Left kidney (tissue), 8 donors: ENCODE data around the gene TAS1R2. TPM values are rescaled to one million over a fixed set of nuclear protein-coding genes. Genes with fewer than 3 reads are reported as not detected.
"Not testable (repeated sequence)": the region's sequence is repeated elsewhere in the genome, so short reads cannot be mapped to it uniquely, and the experiment has no call there.

Experiments used
- DNase-seq: peaks from one replicate; pipeline ENCODE4 v3.0.0-alpha.2; 2013
- long read RNA-seq, 8 donors: transcript quantifications; one replicate each; lab custom pipeline, GENCODE V29; 2026
- polyA plus RNA-seq: library from polyadenylated mRNA; unstranded; fragments of 120-200 nt; gene quantifications from one replicate; pipeline ENCODE4 v1.2.1, GENCODE V29; 2013; ENCODE audit not compliant: insufficient read length

The TAS1R2 gene
- not detected for polyA plus RNA-seq
- long read RNA-seq, donor 1: 0 reads
- long read RNA-seq, donor 2: 0 reads
- long read RNA-seq, donor 3: 0 reads
- long read RNA-seq, donor 4: 0 reads
- long read RNA-seq, donor 5: 0 reads
- long read RNA-seq, donor 6: 0 reads
- long read RNA-seq, donor 7: 0 reads
- long read RNA-seq, donor 8: 0 reads

GRCh38 chr1:18859560-18859959 is at the start of gene TAS1R2:
Gene TAS1R2, minus strand, starts transcription at chr1:18859660. Its CDS starts 0 bp downstream, at chr1:18859660.
- no peak for DNase-seq

DNA sequence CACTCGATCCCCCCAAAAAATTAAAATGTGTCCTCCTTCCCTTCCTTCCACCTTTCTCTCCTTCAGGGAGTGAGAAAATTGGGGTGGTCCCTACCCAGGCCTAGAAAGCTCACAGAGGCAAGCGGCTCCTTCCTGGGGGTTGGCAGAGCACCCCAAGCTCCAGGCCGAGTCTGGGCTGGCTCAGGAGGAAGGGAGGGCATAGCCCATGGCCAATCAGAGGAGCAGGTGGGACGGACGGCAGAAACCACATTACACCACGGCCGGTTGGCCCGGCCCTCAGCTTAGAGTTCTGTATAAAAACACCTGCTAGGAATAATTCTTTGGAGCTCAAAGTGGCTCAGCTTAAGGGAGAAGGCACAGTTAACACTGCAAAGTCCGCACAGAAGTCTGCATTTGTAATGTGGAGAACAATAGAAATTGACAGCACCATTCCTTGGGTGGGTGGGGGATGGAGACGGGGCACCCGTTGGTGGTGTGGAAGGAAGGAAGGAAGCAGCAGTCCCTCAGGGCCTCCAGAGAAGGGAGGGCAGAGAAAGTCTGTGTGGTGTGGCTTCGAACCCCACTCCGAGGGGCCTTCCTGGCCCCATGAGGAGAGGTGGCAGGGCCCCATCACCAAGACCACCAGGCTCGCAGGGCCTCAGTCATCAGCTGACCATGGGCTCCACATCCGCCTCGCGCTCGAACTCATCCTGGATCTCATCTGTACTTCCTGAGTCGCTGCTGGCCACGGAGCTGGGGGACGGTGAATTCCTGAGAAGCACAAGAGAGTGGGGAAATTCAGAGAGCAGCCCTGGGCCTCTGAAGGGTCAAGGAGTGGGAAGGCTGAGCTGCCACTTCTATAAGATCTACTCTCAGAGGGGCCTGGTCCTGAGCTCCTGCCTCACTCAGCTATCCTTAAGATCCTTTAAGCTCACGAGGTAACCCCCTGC is 48.7 kb upstream of the TAS1R2 start:
- no peak for DNase-seq

DNA sequence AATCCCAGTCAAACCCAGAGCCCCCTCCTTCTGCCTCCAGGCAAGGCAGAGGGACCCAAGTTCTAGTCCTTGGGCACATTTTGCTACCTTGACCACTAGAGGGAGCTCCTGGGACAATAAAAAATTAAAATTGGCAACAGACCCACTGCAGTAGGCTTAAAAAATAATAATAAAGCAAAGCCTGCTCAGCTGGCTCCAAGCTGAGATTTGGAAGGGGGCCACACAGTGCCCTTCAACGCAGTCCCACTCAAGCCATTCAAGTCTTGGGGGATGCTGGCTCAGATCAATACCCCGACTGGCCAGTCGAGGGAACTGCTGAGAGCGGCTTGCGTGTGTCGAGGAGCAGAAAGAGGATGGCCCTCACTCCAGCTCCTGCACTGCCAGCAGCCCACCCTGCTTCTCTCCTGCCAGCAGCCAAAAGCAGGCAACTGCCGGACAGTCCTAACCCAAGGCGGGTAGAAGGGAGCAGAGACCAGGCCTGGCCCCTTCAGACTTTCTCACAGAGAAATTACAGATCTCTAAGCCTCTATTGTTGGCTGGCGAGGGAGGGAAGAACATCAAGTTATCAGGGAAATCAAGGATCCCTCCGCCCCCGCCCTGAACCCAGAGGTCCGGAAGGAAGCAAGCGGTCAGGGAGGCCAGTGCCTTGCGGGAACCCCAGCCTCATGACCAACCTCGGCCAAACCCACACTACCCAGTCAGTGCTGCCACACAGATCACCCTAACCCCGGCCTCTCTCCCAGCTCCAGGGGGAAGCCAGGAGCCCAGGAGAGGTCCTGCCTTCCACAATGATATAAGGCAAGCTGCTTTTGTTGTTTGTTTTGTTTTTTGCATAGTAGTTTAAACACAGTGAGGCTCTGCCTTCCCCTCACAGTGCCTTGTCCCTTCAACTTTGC is 47.8 kb upstream of the TAS1R2 start:
- DNase-seq: no peak

DNA sequence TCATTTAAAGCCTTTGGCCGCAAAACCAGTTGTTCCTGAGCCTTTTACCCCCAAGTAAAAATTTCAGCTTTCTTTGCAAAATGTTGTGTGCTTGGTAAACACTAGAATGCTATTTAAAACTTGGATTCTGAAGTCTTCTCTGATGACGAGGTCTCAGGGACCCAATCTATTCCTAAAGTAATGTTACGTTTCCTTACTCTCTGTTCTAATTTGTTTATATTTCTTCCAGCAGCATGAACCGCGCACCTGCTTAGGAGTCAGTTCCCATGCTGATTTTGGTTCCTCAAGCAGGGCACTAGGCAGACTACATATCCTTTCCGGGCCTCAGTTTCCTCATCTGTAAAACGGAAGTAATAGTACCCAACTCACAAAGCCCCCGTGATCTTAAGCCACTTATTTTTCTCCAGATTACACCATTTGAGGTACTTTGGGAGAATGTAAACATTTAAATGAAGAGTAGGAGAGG is 43.9 kb upstream of the TAS1R2 start:
- DNase-seq: no peak

DNA sequence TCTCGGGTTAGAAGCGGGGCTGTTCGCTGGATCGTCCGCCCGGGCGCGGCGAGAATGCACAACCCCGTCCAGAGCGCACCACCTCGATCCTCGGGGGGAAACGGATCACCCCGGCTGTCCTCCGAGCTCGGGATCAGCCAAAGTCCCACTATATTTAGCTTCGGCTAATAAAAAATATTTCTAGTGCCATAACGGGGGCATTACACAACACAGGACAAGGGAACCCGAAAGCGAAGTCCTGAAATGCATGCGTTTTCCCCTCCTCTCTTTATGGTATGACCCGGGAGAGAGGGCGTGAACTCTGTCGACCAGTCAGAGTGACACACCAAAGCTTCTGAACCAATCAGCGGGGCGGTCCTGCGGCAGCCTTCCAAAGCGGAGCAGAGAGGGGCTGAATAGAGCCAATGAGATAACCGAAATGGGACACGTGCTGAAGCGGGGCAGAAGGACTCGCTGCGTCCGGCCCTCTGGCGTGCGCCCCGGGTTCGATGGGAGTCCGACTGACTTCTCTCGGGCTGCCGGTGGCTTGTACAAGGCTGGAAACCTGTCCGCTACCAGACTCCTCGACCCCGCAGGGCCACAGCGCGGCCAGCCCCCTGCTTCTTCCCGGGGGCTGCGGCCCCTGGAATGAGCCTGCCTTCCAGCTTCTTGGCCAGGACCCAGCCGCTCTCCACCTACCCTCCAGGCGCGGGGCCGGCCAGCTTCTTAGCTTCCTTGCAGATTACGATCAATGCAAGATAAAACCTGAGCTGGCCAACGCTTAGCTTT is 43.2 kb upstream of the TAS1R2 start, which contains the start of gene ALDH4A1:
Gene ALDH4A1, minus strand, starts transcription at position 33 of the 768 bp plus-strand sequence. Its CDS starts 32 bp downstream, at position 1.
- DNase-seq: peak; percentile 97

DNA sequence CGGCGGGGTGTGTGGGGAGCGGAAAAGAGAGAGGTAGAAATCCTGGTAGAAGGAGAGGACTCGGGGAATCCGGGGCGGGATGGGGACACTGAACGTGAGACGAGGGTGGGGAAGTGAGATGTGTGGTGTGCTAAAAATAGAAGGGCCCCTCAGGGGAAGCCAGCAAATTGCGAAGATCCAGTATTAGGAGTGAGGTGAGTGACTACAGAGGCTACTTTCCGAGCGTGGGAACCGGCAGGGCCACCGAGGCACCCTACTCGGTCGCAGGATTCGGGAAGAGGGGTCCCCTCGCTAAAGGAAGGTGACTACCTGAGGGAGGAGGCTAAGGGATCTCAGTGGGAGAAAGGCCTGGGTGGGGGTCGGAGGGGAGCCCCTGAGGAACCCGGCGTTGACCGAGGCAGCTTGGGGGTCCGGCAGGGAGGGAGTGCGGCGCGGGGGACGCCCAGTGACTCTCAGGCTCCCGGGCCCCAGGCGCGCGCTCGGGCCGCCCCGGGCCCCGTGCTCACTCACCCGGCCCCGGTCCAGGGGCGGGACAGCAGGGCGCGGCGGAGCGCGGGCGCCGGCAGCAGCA is 42.6 kb upstream of the TAS1R2 start:
- DNase-seq: no peak

GRCh38 chr1:18901147-18901951 is 41.9 kb upstream of the TAS1R2 start:
- no peak for DNase-seq

DNA sequence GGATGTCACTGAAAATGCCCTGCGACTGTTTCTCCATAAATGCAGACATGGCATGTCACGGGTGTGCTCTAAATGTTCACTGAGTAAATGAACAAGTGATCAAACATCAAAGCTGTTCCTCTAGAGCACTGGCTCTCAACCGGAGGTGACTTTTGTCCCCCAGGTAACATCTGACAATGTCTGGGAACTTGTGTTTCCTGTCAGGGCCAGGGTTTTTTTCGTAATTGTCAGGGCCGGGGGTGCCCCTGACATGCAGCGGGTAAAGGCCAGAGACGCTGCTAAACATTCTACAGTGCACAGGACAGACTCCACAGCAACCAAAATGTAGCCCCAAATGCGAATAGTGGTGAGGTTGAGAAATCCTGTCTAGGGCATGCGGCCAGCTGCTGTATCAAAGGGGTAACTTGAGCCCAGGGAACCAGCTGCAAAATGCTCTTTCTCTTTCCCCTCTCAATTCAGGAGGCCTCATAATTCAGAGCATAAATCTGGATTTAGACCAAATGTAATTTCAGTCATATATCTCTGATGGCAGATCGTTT is 40.9 kb upstream of the TAS1R2 start:
- DNase-seq: no peak

DNA sequence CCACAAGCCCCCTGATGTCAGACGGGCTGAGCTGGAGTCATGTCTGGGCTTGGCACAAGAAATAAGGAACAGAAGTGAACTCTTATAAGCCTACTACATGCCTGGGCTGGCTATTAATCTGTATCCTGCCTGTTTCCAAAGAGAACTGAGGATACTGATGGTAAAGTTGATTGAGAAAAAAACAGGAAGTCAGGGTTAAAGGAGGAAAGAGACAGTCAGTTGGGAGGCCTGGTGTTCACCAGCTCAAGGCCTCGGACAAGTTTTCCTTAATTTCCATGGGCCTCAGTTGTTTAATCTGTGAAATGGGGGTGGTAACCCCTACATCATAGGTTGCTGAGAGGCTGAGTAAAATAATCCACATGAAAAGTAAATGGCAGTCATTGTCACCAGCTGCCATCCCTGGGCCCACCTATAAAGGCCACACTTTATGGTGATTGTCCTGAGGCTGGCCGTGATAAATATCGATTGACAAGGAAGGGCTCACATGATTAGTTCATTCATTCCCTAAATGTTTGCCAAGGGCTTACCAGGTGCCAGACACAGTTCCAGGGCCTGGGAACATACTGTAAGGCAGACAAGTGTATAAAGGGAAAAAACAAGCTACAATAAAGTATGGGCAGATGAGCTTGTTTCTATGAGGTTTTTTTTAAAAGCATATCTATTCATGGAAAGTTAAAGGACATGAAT is 40.0 kb upstream of the TAS1R2 start:
- DNase-seq: no peak

DNA sequence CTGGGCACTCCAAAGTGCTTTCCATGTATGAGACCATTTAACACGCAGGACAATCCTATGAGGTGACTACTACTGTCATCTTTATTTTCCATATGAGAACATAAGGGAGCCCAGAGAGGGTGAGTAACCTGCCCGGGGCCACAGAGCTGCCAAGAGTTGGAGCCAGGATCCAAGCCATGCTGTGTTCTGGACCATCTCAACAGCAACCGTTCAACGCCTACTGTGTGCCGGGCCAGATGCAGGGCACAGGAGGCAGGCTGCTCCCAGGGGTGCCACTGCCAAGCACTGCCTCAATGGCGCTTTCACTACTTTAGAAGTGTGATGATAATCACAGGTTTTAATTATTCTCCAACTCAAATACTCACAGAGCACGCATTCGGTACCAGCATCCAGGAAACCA is 39.1 kb upstream of the TAS1R2 start:
- DNase-seq: no peak

DNA sequence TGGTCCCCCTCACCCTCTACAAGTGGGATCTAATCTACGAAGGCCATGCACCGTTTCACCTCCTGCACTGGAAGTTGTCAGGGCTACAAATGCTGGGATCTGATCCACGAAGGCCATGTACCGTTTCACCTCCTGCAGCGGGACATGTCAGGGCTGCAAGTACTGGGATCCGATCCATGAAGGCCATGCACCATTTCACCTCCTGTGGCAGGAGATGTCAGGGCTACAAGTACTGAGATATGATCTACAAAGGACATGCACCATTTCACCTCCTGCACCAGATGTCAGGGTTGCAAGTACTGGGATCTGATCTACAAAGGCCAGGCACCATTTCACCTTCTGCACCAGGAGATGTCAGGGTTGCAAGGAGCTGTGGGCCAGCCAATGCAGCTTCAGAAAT is 35.9 kb upstream of the TAS1R2 start:
- DNase-seq: no peak

DNA sequence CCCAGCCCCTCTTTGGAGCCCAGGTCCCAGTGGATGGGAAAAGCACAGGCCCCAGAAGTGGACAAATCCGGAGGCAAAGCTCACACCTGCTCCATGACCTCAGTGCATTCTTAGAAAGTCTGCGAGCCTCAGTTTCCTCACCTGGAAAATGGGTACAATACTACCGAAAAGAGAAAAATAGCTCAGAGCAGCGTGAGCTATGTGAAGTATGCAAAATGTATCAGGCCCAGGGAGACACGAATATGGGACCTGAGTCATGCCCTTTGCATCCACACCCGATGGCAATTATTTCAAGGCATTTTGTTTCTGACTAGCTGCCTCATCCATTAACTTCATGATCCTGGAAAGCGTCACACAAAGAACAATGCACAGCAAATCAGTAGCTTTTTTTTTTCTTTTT is 33.7 kb upstream of the TAS1R2 start:
- no peak for DNase-seq

DNA sequence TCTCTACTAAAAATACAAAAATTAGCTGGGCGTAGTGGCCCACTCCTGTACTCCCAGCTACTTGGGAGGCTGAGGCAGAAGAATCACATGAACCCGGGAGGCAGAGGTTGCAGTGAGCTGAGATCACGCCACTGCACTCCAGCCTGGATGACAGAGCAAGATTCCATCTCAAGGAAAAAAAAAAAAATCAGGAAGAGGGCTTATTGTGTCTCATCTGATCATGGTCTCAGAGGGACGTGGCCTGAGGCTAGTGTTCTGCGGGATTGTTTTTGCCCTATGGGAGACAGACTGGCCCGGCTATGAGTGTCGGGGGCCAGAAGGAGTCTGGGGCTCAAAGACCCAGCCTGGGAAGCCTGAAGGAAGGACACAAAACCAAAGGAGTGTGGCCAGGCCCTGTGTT is 32.4 kb upstream of the TAS1R2 start:
- DNase-seq: not testable (repeated sequence)

DNA sequence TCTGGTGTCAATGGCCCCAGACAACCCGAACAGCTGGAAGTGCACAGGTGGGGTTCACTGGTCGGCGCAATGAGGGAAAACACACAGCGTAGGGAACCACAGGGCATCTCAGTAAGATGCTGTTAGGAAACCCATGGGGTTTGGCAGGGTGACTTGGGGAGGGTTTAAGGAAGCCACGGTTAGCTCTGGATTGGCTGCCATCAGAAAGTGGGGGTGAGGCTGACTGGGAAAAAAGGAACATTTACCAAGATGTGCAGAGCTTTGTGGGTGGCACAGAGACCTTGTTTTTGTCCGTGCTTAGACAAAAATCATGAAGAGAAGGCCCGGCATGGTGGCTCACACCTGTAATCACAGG is 31.9 kb upstream of the TAS1R2 start:
- no peak for DNase-seq

DNA sequence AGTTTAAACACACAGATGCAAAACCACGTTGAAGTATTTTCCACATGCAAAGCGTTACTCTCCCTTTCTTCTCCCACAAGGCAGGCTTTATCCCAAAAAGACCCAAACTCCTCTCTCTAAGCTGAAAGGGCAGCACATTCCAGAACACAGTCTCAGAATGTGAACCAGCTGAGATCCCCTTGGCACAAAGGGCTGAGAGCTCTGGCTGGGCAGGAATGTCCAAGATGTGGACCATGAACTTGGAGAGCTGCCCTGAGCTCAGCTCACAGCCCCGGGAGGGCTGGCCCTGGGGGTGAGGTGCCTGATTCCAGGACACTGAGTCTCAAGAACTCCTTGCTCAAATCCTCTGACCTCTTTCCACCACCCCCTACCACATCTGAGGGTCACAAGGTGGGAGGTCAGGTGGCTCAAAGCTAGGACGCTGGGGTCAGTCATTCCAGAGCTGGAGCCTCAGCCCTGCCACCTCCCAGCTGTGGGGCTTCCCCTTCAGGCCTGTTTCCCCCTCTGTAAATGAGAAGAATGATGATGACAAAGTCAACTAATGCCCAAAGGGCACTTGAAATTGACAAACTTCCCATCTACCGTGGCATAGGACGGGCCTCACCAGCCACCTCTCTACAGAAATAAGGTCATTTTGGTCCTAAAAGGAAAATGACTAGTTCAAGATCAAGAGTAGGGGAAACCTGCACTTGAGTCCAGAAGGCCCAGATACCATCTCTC is 31.4 kb upstream of the TAS1R2 start:
- no peak for DNase-seq

DNA sequence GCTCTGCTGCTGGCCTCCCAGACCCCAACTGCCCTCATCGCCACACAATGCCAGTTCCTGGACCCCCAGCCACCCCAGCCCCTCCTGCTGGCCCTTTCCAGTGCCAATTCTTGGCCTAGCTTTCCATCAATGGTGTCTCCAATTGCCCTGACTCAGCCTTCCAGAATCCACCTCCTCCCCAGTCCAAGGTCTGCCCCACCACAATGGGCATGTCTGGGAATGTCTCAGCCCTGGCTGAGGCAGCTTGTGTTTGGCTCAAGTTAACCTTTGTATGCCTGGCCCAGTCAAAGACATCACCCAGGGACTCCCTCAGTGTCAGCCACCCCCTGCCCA is 26.5 kb upstream of the TAS1R2 start:
- no peak for DNase-seq

- DNase-seq: no peak
Observed at GRCh38 chr1:18885311-18886002, 26.0 kb upstream of the TAS1R2 start.

DNA sequence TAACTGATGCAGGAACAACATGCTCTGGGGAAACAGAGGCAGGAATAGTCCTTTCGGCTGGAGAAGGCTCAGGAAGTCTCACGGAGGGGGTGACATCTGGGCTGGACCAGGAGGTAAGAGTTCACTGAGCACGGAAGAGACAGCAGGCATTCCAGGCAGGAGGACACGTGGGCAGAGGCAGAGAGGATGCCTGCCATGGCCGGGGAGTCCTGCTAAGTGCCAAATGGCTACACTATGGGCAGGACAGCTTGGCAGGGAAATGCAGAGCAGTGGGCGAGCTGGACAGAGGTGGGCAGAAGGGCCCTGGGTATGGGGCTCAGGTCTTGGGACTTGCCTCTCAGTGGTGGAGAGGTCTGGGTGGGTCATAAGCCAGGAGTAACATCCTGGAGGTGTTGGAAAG is 25.3 kb upstream of the TAS1R2 start:
- no peak for DNase-seq

- no peak for DNase-seq
Observed at GRCh38 chr1:18884419-18884717, 24.9 kb upstream of the TAS1R2 start.
